Activated T-helper 1 cell treated with anti-CD3 and anti-CD28 coated beads, Interleukin-2, amount 50 U/mL, for 16 hours (primary cell): Measurements from ENCODE around the gene HRCT1.
"Not testable (repeated sequence)": the region's sequence is repeated elsewhere in the genome, so short reads cannot be mapped to it uniquely, and the experiment has no call there.

Experiments
- DNase-seq, 2 donors: peaks; one replicate each; pipeline ENCODE4 v3.0.0-alpha.2; 2020; ENCODE audit warnings: low read depth in 1 of 2, low spot score in 1 of 2

Gene HRCT1

DNA sequence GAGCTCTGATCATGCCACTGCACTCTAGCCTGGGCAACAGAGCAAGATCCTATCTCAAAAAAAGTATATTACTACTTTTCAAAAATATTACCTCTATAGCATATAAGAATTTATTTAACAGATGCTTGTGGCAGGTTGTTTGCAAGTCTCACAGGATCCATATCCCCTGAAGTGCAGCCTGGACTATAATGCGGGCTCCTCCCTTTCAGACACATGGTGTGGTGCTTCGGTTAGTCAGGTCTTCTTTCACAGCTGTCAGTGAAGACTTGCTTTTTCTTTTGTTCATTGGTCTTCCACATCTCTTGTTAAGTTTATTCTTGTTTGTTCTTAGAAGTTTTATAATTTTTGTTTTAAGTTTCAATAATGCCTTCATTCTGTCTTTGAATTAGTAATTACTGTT is 9.4 kb upstream of the HRCT1 start:
- no peak for DNase-seq

DNA sequence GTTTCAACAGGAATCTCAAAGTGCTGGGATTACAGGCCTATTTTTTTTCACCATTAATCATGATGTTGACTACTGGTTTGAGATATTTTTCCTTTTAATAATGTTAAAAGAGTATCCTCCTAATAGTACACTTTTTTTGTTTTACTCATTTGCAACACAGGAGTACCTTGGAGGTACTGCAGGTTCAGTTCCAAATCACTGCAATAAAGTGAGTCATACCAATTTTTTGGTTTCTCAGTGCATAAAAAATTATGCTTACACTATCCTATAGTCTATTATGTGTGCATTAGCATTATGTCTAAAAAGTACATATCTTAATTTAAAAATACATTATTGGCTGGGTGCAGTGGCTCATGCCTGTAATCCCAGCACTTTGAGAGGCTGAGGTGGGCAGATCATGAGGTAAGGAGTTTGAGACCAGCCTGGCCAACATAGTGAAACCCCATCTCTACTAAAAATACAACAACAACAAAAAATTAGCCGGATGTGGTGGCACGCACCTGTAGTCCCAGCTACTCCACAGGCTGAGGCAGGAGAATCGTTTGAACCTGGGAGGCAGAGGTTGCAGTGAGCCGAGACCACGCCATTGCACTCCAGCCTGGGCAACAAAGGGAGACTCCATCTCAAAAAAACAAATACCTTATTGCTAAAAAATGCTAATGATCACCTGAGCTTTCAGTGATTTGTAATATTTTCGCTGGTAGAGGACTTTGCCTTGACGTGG is 8.5 kb upstream of the HRCT1 start:
- DNase-seq = not testable (repeated sequence)

DNA sequence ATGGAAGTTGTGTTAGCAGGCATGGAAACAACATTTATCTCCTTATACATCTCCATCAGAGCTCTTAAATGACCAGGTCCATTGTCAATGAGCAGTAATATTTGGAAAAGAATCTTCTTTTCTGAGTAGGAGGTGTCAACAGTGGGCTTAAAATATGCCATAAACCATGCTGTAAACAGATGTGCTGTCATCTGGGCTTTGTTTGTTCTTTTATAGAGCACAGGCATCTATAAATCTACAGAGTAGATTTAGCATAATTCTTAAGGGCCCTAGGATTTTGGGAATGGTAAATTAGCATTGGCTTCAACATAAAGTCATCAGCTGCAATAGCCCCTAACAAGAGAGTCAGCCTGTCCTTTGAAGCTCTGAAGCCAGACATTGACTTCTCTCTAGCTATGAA is 7.7 kb upstream of the HRCT1 start:
- no peak for DNase-seq

DNA sequence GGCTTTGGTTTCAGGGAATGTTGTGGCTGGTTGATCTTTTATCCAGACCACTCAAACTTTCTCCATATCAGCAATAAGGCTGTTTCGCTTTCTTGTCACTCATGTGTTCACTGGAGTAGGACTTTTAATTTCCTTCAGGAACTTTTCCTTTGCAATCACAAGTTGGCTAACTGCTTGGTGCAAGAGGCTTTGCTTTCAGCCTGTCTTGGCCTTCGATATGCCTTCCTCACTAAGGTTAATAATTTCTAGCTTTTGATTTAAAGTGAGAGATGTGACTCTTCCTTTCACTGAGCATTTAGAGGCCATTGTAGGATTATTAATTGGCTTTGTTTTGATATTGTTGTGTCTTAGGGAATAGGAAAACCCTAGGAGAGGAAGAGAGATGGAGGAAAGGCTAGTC is 7.0 kb upstream of the HRCT1 start:
- DNase-seq = no peak

DNA sequence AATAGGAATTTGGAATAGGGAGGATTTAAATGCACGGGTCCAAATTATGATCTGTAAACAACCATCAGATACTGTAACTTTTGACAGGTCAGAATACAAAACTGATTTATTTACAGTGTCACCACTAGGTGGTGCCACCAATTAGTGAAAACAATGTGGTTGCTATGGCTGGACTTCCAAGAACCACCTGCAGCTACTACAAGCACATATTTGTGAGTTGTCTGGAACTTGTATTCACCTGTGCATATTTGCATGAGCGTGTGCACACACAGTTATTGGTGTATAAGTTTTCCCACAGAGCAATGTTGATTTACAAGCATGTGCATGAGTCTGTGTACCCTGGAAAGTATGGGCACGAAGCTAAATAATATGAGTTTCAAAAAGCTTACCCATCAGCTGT is 3.0 kb upstream of the HRCT1 start:
- DNase-seq = no peak

DNA sequence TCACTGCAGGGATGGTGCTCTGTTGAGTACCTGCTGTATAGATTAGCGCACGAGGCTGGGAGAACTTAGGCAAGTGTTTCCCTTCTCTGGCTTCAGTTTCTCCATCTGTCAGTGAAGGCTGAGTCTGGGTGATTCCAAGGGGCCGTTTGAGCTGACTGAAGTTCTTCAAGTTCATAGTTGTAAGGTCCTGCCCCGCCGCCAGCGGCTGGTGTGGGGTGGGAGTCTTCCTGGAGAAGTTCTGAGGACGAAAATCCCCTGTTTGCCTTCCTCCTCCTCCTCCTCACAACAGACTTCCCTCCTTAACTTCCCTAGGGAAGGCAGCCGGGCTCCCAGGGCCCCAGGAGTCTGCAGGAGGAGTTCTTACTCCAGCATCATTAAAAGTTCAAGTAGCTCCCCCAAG is 1.7 kb upstream of the HRCT1 start:
- no peak for DNase-seq

- DNase-seq = no peak
Measured at GRCh38 chr9:35905051-35905781, 786 bp upstream of the HRCT1 start.

DNA sequence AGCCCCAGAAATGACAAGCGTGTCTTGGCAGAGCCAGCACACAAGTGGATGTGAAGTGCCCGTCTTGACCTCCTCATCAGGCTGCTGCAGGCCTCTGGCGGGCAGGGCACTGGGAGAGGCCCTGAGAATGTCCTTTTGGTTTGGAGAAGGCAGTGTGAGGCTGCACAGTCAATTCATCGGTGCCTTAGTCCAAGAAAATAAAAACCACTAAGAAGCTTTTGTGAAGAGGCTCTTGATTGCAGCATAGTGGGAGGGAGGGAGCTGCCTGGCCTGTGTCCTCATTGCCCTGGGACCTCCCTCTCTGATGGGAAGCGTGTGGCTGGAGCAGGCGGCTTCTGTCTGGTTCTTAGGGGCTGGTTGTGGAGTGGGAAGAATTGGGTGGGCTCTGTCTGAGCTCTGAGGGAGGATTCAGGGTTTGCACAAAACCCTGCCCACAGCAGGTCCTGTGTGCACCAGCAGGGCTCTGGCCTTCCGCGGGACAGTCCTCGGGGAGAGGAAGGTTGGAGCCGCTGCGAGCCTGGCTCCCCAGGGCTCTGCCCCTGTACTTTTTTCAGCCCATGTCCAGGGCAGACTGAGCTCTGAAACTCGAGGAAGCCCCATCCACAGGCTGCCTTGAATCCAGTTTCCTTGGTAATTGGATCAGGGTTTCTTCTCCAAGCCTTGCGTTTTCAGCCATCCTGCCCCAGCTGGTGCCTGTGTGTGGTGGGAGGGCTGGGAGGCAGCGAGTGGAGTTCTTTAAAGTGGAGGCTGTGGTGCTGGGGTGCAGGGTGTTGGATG is 1.1 kb downstream of the HRCT1 start:
- DNase-seq = no peak

DNA sequence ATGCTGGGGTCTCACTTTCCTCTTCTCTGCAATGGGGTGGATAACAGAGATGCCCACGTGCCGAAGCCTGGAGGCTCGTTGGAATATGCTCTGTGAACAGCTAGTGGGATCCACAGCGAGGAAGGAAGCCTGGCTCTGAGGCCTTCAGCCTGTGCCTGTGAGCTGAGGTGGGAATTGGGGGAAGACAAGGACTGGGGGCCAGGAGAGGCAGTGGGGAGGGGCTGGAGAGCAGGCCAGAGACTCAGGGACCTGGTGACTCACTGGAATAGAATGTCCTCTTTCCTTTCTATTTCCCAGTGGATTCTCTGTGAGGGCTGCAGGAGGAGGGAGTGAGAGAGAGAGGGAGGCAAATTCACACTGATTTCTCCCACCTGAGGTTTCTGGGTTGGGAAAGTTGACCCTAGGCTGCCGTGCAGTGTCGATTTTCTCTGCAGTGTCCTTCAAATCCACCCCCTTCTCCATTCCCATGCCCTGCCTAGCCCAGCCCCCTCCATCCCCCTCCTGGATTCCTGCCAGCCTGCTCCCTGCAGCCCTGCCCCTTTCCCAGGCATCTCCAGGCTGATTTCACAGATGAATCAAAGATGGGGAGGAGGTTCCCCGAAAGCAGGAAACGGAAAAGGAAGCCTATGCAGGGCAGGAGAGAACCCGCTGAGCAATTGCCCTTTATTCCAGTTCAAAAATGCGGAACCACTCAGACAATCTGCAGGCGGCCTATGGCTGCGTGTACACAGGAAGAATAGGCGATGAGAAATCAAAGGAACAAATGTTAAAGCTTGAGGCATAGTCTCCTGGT is 1.9 kb downstream of the HRCT1 start:
- no peak for DNase-seq

- DNase-seq = no peak
Measured at GRCh38 chr9:35908504-35909125, 2.6 kb downstream of the HRCT1 start.

- DNase-seq = no peak
Measured at GRCh38 chr9:35909274-35909673, 3.3 kb downstream of the HRCT1 start, which contains the start of gene SPAAR. TSS of gene SPAAR (plus strand) at chr9:35909490. CDS start at chr9:35910464, 974 bp downstream.

- DNase-seq = no peak
Measured at GRCh38 chr9:35909687-35910612, 3.9 kb downstream of the HRCT1 start.

DNA sequence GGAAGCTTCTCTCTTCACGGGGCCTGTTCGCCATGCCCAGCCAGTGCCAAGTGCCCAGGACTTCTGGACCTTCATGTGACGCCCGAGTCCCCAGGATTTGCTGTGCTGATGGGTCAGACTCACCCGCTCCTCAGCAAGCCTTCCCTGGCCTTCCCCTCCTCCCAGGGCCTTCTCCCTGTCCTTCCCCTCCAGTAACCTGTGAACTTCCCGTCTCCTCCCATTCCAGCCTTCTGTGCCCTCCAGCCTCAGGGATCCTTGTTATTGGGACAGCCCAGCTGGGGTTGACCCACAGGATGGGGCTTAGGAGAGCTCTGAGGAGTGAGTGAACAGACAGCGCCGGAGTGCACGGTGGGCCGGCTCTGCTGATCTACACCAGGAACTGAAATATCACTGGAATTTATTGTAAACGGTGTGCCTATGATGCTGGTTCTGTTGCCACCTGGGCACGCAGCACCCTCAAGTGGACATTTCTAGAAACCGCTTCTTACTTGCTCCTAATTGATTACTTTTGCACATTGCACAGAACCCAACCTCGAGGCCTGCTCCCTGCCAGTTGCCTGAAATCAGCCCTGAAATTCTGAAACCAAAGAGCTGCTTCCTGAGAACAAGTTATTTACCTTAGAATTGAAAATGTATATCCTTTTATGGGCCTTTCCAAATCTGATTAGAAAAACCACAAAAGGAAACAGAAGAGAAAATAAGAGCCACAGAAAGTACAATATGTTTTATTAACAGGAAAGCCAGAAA is 4.8 kb downstream of the HRCT1 start:
- no peak for DNase-seq

DNA sequence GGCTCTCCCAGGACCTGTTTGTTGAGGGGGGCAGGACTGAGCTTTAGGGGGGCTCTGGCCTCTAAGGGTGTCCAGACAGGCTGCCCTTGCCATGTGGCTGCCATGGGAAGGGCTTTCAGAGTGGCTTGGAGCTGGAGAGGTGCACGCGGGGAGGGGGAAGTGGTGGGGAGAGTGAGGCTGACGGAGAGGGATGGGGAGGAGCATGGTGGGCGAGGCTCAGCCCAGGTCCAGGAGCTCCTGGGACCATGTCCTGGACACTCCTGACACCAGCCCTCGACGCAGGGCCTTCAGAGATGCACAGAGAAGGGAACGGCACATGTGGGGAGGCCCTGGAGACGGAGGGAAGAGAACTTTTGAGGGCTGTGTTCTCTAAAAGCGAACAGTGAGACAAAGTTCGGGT is 5.7 kb downstream of the HRCT1 start:
- DNase-seq = no peak

- no peak for DNase-seq
Measured at GRCh38 chr9:35912791-35913400, 6.9 kb downstream of the HRCT1 start.

DNA sequence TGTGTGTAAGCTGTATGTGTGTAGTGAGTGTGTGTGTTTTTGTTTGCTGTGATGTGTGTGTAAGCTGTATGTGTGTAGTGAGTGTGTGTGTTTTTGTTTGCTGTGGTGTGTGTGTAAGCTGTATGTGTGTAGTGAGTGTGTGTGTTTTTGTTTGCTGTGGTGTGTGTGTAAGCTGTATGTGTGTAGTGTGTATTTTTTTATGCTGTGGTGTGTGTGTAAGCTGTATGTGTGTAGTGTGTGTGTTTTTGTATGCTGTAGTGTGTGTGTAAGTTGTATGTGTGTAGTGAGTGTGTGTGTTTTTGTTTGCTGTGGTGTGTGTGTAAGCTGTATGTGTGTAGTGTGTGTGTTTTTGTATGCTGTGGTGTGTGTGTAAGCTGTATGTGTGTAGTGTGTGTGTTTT is 7.4 kb downstream of the HRCT1 start:
- DNase-seq = not testable (repeated sequence)

GRCh38 chr9:35914301-35914807 is 8.4 kb downstream of the HRCT1 start:
- no peak for DNase-seq

DNA sequence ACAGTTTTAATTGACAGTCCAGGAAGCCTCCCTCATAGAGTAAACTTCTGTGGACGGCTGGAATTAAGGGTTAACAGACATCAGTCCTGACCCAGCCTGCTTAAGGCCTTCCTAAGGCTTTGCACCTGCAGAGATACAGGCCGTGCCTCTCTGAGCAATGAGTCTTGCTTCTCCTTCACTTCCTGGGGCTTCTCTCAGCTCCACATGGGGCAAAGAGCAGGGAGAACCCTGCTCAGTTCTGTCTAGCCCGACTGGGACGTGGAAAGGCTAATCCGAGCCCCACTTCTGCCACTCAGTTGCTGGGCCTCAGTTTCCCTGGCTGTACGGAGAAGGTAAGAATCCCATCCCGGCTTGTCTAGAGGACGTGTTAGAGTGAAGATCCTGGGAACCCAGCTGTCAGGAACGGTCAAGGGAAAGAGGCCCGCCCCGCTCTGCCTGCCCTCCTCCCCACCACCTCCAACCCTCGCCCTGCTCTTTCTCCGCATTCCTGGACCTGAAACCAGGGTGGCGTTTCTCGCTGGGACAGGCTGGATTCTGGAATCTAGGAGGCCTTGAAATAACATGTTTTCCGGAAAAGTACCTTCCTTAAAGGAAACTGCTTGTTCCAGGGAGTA is 9.8 kb downstream of the HRCT1 start:
- no peak for DNase-seq
